Neuronal stem cell (in vitro differentiated cells): ENCODE data around the gene GPR161.

ENCODE experiments used
- DNase-seq: peaks from one replicate; pipeline ENCODE4 v3.0.0-alpha.2; 2013; ENCODE audit warnings: low spot score
- H2AFZ ChIP-seq: one replicate; pipeline ENCODE4 v1.6.1; 2013; ENCODE audit warnings: mild to moderate bottlenecking, low read length, inconsistent platforms
- H2AK5ac ChIP-seq: 2 replicates; pipeline ENCODE4 v1.6.1; 2013; ENCODE audit warnings: low read depth, mild to moderate bottlenecking, inconsistent platforms, low read length, moderate library complexity, mixed read lengths
- H2BK120ac ChIP-seq: 2 replicates; pipeline ENCODE4 v1.6.1; 2013; ENCODE audit warnings: low read depth, mild to moderate bottlenecking, inconsistent platforms, low read length, moderate library complexity, mixed read lengths
- H2BK12ac ChIP-seq: one replicate; pipeline ENCODE4 v1.6.1; 2013; ENCODE audit warnings: low read length, inconsistent platforms
- H2BK15ac ChIP-seq: 2 replicates; pipeline ENCODE4 v1.6.1; 2013; ENCODE audit warnings: mild to moderate bottlenecking, low read length, inconsistent platforms, mixed read lengths
- H2BK5ac ChIP-seq: one replicate; pipeline ENCODE4 v1.6.1; 2013; ENCODE audit warnings: inconsistent platforms, mild to moderate bottlenecking, low read length, moderate library complexity
- H3K14ac ChIP-seq: one replicate; pipeline ENCODE4 v1.6.1; 2013; ENCODE audit warnings: low read length, inconsistent platforms
- H3K18ac ChIP-seq: 2 replicates; pipeline ENCODE4 v1.6.1; 2013; ENCODE audit warnings: low read length, inconsistent platforms
- H3K23ac ChIP-seq: 2 replicates; pipeline ENCODE4 v1.6.1; 2013; ENCODE audit warnings: low read depth, mild to moderate bottlenecking, mixed read lengths, low read length, inconsistent platforms; ENCODE audit not compliant: poor library complexity
- H3K27ac ChIP-seq: replicated peaks from 3 replicates; pipeline ENCODE4 v1.5.1; 2013; ENCODE audit warnings: low read length, inconsistent platforms
- H3K27me3 ChIP-seq, 3 experiments: 2 replicates each; pipeline ENCODE4 v1.6.1; 2013; ENCODE audit warnings: low read length in 3 of 3, mild to moderate bottlenecking in 2 of 3, inconsistent platforms in 1 of 3, low read depth in 1 of 3, mixed read lengths in 1 of 3, moderate library complexity in 1 of 3; ENCODE audit not compliant: control insufficient read depth in 3 of 3, insufficient read depth in 3 of 3
- H3K36me3 ChIP-seq, 2 donors: replicated peaks in 1 of 2; 2 replicates each; pipeline ENCODE4 v1.6.1; 2013; ENCODE audit warnings: low read length in 2 of 2; ENCODE audit not compliant: control insufficient read depth in 2 of 2, insufficient read depth in 2 of 2
- H3K4ac ChIP-seq: 2 replicates; pipeline ENCODE4 v1.6.1; 2013; ENCODE audit warnings: inconsistent platforms, mild to moderate bottlenecking, low read length, moderate library complexity
- H3K4me1 ChIP-seq, 2 donors: 1 replicate in 1 of 2; 2 replicates in 1 of 2; pipeline ENCODE4 v1.6.1; 2013; ENCODE audit warnings: low read length in 2 of 2, low read depth in 1 of 2; ENCODE audit not compliant: control insufficient read depth in 2 of 2, insufficient read depth in 1 of 2
- H3K4me2 ChIP-seq: one replicate; pipeline ENCODE4 v1.6.1; 2013; ENCODE audit warnings: mild to moderate bottlenecking, low read length, inconsistent platforms; ENCODE audit not compliant: insufficient read depth, poor library complexity, severe bottlenecking
- H3K4me3 ChIP-seq, 2 donors: 2 replicates each; pipeline ENCODE4 v1.5.1; 2013; ENCODE audit warnings: low read length in 2 of 2, mild to moderate bottlenecking in 2 of 2, inconsistent platforms in 1 of 2, moderate library complexity in 1 of 2
- H3K79me1 ChIP-seq: one replicate; pipeline ENCODE4 v1.6.1; 2013; ENCODE audit warnings: low read depth, mild to moderate bottlenecking, inconsistent platforms, low read length, moderate library complexity
- H3K9ac ChIP-seq: one replicate; pipeline ENCODE4 v1.6.1; 2013; ENCODE audit warnings: mild to moderate bottlenecking, low read depth, low read length, inconsistent platforms; ENCODE audit not compliant: poor library complexity
- H3K9me3 ChIP-seq, 2 donors: replicated peaks in 1 of 2; 2 replicates each; pipeline versions ENCODE3 to v1.6.1; 2013; ENCODE audit warnings: low read length in 2 of 2, mild to moderate bottlenecking in 2 of 2, inconsistent platforms in 1 of 2, low read depth in 1 of 2, mixed read lengths in 1 of 2, moderate library complexity in 1 of 2; ENCODE audit not compliant: control insufficient read depth in 2 of 2, insufficient read depth in 1 of 2
- H4K8ac ChIP-seq: one replicate; pipeline ENCODE4 v1.6.1; 2013; ENCODE audit warnings: low read depth, mild to moderate bottlenecking, inconsistent platforms, low read length, moderate library complexity
- H4K91ac ChIP-seq: one replicate; pipeline ENCODE4 v1.6.1; 2013; ENCODE audit warnings: low read length, low read depth, mild to moderate bottlenecking, inconsistent platforms; ENCODE audit not compliant: poor library complexity
- WGBS, 2 donors: extraction: QIAGEN DNeasy Blood & Tissue Kit; methylation state at CpG; one replicate each; pipeline ENCODE4 v1.1.7; 2013; ENCODE audit warnings: missing lambda C conversion rate in 2 of 2, mixed read lengths in 1 of 2; ENCODE audit not compliant: insufficient read length in 2 of 2, insufficient replicate concordance in 1 of 2; ENCODE audit errors: extremely low coverage in 2 of 2; 5-methylcytosine and 5-hydroxymethylcytosine counted together

GPR161 gene

DNA sequence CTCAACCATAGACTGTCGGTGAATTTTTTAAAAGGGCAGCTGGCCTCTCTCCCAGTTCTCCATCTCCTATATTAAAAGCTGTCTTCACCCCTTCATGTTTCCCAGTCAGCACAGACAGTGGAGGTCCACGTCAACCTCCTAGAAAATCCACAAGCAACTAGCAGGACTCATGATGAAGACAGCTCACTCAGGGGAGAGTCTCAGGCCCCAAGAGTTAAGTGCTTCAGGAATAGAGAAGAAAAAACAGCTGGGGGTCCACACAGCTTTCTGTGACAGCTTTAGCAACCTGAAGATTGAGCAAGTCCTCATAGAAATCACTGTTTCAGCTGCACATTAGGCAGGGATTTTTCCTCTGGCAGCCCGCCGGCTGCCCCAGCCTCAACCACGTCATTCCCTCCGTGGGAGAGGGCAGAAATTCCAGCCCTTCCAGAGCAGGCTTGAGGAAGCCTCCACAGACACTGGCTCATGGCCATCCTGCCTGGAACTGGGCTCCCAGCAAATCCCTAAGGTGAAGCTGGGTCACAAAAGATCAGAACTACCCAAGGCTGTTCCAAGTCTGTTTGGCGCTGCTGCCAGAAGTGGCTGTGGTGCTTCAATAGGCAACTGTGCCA lies 15.2 kb downstream of the GPR161 start:
- no peak for DNase-seq
- Histone ChIP-seq H2AFZ (no peak overlapping the region), H3K4me3 (no peak overlapping the region)

DNA sequence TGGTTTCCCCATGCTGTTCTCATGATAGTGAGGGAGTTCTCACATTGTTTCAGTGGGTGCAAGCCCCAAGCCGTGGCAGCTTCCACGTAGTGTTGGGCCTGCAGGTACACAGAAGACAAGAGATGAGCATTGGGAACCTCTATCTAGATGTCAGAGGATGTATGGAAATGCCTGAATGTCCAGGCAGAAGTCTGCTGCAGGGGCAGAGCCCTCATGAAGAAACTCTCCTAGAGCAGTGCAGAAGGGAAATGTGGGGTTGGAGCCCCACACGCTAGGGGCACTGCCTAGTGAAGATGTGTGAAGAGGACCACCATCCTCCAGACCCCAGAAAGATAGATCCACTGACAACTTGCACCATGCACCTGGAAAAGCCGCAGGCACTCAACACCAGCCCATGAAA lies 17.0 kb downstream of the GPR161 start:
- H4K91ac ChIP-seq = no peak overlapping the region
- no peaks in the 10 kb centered on the region for H3K4me1 ChIP-seq
- no peak overlapping the region for H2AK5ac ChIP-seq
- H2BK5ac ChIP-seq = no peak overlapping the region
- no peak overlapping the region for H3K4ac ChIP-seq
- no peak overlapping the region for H2AFZ ChIP-seq
- WGBS, 2 donors = no CpG with 5 or more reads among the region's 4 CpGs
- no peak overlapping the region for H2BK12ac ChIP-seq
- no peaks in the 10 kb centered on the region for H3K79me1 ChIP-seq
- no peak overlapping the region for H3K23ac ChIP-seq
- H2BK15ac ChIP-seq = no peak overlapping the region
- no peak overlapping the region for H4K8ac ChIP-seq
- no peak overlapping the region for H2BK120ac ChIP-seq
- H3K4me2 ChIP-seq = no peak overlapping the region
- no peak overlapping the region for H3K9ac ChIP-seq
- H3K14ac ChIP-seq = no peak overlapping the region
- H3K18ac ChIP-seq = no peak overlapping the region
- no peak for DNase-seq
- no peaks in the 10 kb centered on the region for H3K27me3 ChIP-seq
- peaks cover 12 to 78% of the 10 kb centered on the region in 2 donors for H3K36me3 ChIP-seq
- no peak overlapping the region for H3K4me3 ChIP-seq
- peaks cover 4 to 24% of the 10 kb centered on the region in 2 donors for H3K9me3 ChIP-seq
- no peak overlapping the region for H3K27ac ChIP-seq

More for the DNA sequence above, 15.2 kb downstream of the GPR161 start:
- Histone ChIP-seq H2BK120ac (no peak overlapping the region), H3K14ac (no peak overlapping the region), H3K23ac (no peak overlapping the region), H2BK5ac (no peak overlapping the region), H3K36me3 (peaks cover 11 to 78% of the 10 kb centered on the region in 2 donors), H3K4ac (no peak overlapping the region), H3K27me3 (no peaks in the 10 kb centered on the region), H3K18ac (peak overlapping the region; percentile 48), H3K79me1 (no peaks in the 10 kb centered on the region), H2BK12ac (no peak overlapping the region), H2BK15ac (no peak overlapping the region), H3K4me2 (no peak overlapping the region), H2AK5ac (no peak overlapping the region), H3K27ac (no peak overlapping the region), H3K9me3 (peaks cover 4 to 24% of the 10 kb centered on the region in 2 donors), H4K8ac (no peak overlapping the region), H3K9ac (no peak overlapping the region), H3K4me1 (no peaks in the 10 kb centered on the region), H4K91ac (no peak overlapping the region)
- WGBS, 2 donors = no CpG with 5 or more reads among the region's 7 CpGs

DNA sequence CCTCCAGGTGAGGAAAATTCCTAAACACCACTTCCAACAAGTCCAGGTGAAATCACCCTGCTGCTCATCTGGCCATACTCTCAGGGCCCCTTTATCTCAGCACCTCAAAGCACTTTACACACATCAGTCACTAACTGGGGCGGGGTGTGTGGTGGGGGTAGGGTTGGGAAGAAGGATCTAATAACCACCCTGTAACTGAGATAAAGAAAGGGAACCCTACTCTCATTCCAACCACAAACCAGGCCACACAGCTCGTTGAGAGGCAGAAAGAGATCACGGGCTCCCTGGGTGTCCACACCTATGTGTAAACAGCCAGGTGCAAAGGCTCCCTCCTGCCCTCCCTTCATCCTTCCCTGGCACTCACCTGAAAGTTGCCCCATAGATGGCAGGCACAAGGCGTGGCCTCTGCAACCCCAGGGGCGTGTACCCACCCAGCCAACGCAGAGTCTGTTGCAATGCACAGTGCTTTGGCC lies 20.4 kb downstream of the GPR161 start:
- no peaks in the 10 kb centered on the region for H3K79me1 ChIP-seq
- no peak overlapping the region for H2BK120ac ChIP-seq
- no peak overlapping the region for H4K8ac ChIP-seq
- H3K4me2 ChIP-seq = no peak overlapping the region
- no peak overlapping the region for H3K18ac ChIP-seq
- H3K23ac ChIP-seq = peak overlapping the region; percentile 12
- no peak overlapping the region for H3K4ac ChIP-seq
- H3K9ac ChIP-seq = no peak overlapping the region
- H3K4me3 ChIP-seq = no peak overlapping the region
- H2BK12ac ChIP-seq = no peak overlapping the region
- H3K4me1 ChIP-seq = no peaks in the 10 kb centered on the region
- no peak for DNase-seq
- no peak overlapping the region for H2AFZ ChIP-seq
- WGBS, 2 donors = no CpG with 5 or more reads among the region's 6 CpGs
- H2BK15ac ChIP-seq = no peak overlapping the region
- H3K27ac ChIP-seq = no peak overlapping the region
- H3K36me3 ChIP-seq = peaks cover 5 to 72% of the 10 kb centered on the region in 2 donors
- no peak overlapping the region for H2BK5ac ChIP-seq
- H3K14ac ChIP-seq = no peak overlapping the region
- H3K27me3 ChIP-seq = no peaks in the 10 kb centered on the region
- H4K91ac ChIP-seq = no peak overlapping the region
- no peak overlapping the region for H2AK5ac ChIP-seq
- H3K9me3 ChIP-seq = peaks cover 4 to 22% of the 10 kb centered on the region in 2 donors

DNA sequence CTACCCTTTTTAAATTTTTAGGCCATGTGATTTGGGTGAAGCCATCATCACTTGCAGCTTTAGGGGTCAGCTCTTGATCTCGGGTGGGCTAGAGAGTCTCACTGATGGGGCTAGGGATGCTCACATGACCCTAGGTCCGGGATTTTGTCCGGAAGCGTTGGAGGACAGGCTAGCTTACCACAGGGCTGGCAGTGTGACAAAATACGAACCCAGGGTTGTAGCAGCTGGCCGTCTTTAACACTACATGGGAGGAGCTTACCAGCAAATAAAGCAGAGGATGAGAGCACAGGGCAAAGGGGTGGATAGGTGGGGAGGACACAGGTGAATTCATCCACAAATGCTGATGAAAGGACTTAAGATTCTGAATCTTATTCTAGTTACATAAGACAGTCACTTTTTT lies 21.9 kb downstream of the GPR161 start:
- Histone ChIP-seq H3K4me1 (peaks cover 0 to 3% of the 10 kb centered on the region in 2 donors), H2BK120ac (no peak overlapping the region), H3K27me3 (no peaks in the 10 kb centered on the region), H2BK15ac (no peak overlapping the region), H2BK12ac (no peak overlapping the region), H3K4ac (no peak overlapping the region), H2AFZ (no peak overlapping the region), H3K9ac (no peak overlapping the region), H4K8ac (no peak overlapping the region), H3K27ac (no peak overlapping the region), H3K4me3 (no peak overlapping the region), H3K4me2 (no peak overlapping the region), H3K79me1 (no peaks in the 10 kb centered on the region), H3K36me3 (peaks cover 5 to 75% of the 10 kb centered on the region in 2 donors), H4K91ac (no peak overlapping the region), H2BK5ac (no peak overlapping the region), H3K23ac (no peak overlapping the region), H2AK5ac (no peak overlapping the region), H3K9me3 (peaks cover 4 to 12% of the 10 kb centered on the region in 2 donors), H3K14ac (no peak overlapping the region), H3K18ac (no peak overlapping the region)
- no CpG with 5 or more reads among the region's 6 CpGs for WGBS, 2 donors
- DNase-seq = no peak
